Neural progenitor cell (in vitro differentiated cells): ENCODE results near the gene GUSB. TPM values are rescaled to one million over a fixed set of nuclear protein-coding genes. Genes with fewer than 3 reads are reported as not detected.
"Not testable (repeated sequence)": the region's sequence is repeated elsewhere in the genome, so short reads cannot be mapped to it uniquely, and the experiment has no call there.

Source experiments
- DNase-seq: peaks from one replicate; pipeline ENCODE4 v3.0.0-alpha.2; 2016; ENCODE audit warnings: low spot score
- H2AFZ ChIP-seq: fragments of 200-600 bp; sonication (generic); replicated peaks from 2 replicates; pipeline ENCODE4 v1.6.1; 2016; ENCODE audit warnings: antibody characterized with exemption
- H3F3A ChIP-seq: fragments of 200-600 bp; sonication (generic); 2 replicates; pipeline ENCODE4 v1.6.1; 2016; ENCODE audit warnings: antibody characterized with exemption, low read depth
- H3K27ac ChIP-seq: fragments of 200-600 bp; sonication (generic); 2 replicates; pipeline ENCODE4 v1.5.1; 2016; ENCODE audit warnings: mild to moderate bottlenecking
- H3K27me3 ChIP-seq: fragments of 200-600 bp; sonication (generic); 2 replicates; pipeline ENCODE4 v1.6.1; 2016; ENCODE audit warnings: mild to moderate bottlenecking, moderate library complexity
- H3K36me3 ChIP-seq: fragments of 200-600 bp; sonication (generic); 2 replicates; pipeline ENCODE4 v1.5.1; 2016
- H3K4me1 ChIP-seq: fragments of 200-600 bp; sonication (generic); 2 replicates; pipeline ENCODE4 v1.6.1; 2016; ENCODE audit warnings: mixed run types
- H3K4me2 ChIP-seq: fragments of 200-600 bp; sonication (generic); 2 replicates; pipeline ENCODE4 v1.6.1; 2016
- H3K4me3 ChIP-seq: fragments of 200-600 bp; sonication (generic); 2 replicates; pipeline ENCODE4 v1.5.1; 2016
- H3K79me2 ChIP-seq: fragments of 200-600 bp; sonication (generic); 2 replicates; pipeline ENCODE4 v1.6.1; 2016; ENCODE audit warnings: low read depth
- H3K9ac ChIP-seq: fragments of 200-600 bp; sonication (generic); 2 replicates; pipeline ENCODE4 v1.6.1; 2016
- H3K9me3 ChIP-seq: fragments of 200-600 bp; sonication (generic); 2 replicates; pipeline ENCODE4 v1.5.1; 2016; ENCODE audit warnings: low read depth
- H4K20me1 ChIP-seq: fragments of 200-600 bp; sonication (generic); 2 replicates; pipeline ENCODE4 v1.6.1; 2016; ENCODE audit warnings: low read depth
- H3K27ac Mint-ChIP-seq: 3 replicates; pipeline ENCODE4 v1.8.0; 2021; ENCODE audit warnings: mixed read lengths
- H3K27me3 Mint-ChIP-seq: 2 replicates; pipeline ENCODE4 v1.8.0; 2022; ENCODE audit warnings: low read depth, mild to moderate bottlenecking, inconsistent platforms, moderate library complexity, mixed read lengths; ENCODE audit not compliant: insufficient read depth
- H3K36me3 Mint-ChIP-seq: 3 replicates; pipeline ENCODE4 v1.8.0; 2021; ENCODE audit warnings: mixed read lengths
- H3K4me1 Mint-ChIP-seq: 3 replicates; pipeline ENCODE4 v1.8.0; 2021; ENCODE audit warnings: mixed read lengths
- H3K4me3 Mint-ChIP-seq: 3 replicates; pipeline ENCODE4 v1.8.0; 2021; ENCODE audit warnings: mild to moderate bottlenecking, moderate library complexity, mixed read lengths
- H3K9me3 Mint-ChIP-seq: 3 replicates; pipeline ENCODE4 v1.8.0; 2020; ENCODE audit warnings: mixed read lengths
- CTCF ChIP-seq: fragments of 200-600 bp; sonication (generic); IDR thresholded peaks from 2 replicates; pipeline ENCODE4 v1.5.1; 2017; ENCODE audit warnings: antibody characterized with exemption, mild to moderate bottlenecking
- EZH2 ChIP-seq: fragments of 200-600 bp; sonication (generic); IDR thresholded peaks from 2 replicates; pipeline ENCODE4 v1.6.1; 2017; ENCODE audit warnings: antibody characterized with exemption, mild to moderate bottlenecking, moderate library complexity
- EZH2phosphoT487 ChIP-seq: fragments of 200-600 bp; sonication (generic); IDR thresholded peaks from 2 replicates; pipeline ENCODE4 v1.6.1; 2017; ENCODE audit warnings: antibody characterized with exemption
- total RNA-seq: library from RNA; depleted of rRNA; stranded (reverse); fragments of >200 nt; gene quantifications from 2 replicates; pipeline ENCODE4 v1.2.3, GENCODE V29; 2015; ENCODE audit warnings: low replicate concordance

Gene GUSB
- total RNA-seq, 1 donor from 2014 or later = 28.8 TPM

GRCh38 chr7:65992526-65992925 lies 10.5 kb upstream of the GUSB start:
- TF ChIP-seq CTCF (no peak), EZH2phosphoT487 (no peak), EZH2 (no peak)
- H3K9me3 ChIP-seq = no peaks in the 10 kb centered on the region
- no peaks in the 10 kb centered on the region for H3K36me3 ChIP-seq
- no peaks in the 10 kb centered on the region for H3K4me1 ChIP-seq
- H3K27ac ChIP-seq = no peak overlapping the region
- no peak for DNase-seq
- no peak overlapping the region for H3K4me2 ChIP-seq
- no peaks in the 10 kb centered on the region for H3F3A ChIP-seq
- peaks cover 8% of the 10 kb centered on the region for H3K4me1 Mint-ChIP-seq
- H3K27me3 ChIP-seq = no peaks in the 10 kb centered on the region
- H3K79me2 ChIP-seq = no peaks in the 10 kb centered on the region
- no peak overlapping the region for H3K4me3 ChIP-seq
- no peak overlapping the region for H3K27ac Mint-ChIP-seq
- no peak overlapping the region for H2AFZ ChIP-seq
- H3K9ac ChIP-seq = no peak overlapping the region
- H3K9me3 Mint-ChIP-seq = no peaks in the 10 kb centered on the region
- no peaks in the 10 kb centered on the region for H3K36me3 Mint-ChIP-seq
- H3K4me3 Mint-ChIP-seq = no peak overlapping the region
- no peaks in the 10 kb centered on the region for H4K20me1 ChIP-seq
- H3K27me3 Mint-ChIP-seq = peaks cover 2% of the 10 kb centered on the region

GRCh38 chr7:65991829-65992228 lies 9.8 kb upstream of the GUSB start:
- not testable (repeated sequence) for DNase-seq, H2AFZ ChIP-seq, H3K4me1 Mint-ChIP-seq, H4K20me1 ChIP-seq, H3K36me3 Mint-ChIP-seq, H3K27ac ChIP-seq, H3K9me3 Mint-ChIP-seq, H3K9ac ChIP-seq, H3K4me1 ChIP-seq, H3K9me3 ChIP-seq, H3K27ac Mint-ChIP-seq, H3K27me3 ChIP-seq, H3K4me3 Mint-ChIP-seq, H3K27me3 Mint-ChIP-seq, H3K79me2 ChIP-seq, H3K4me2 ChIP-seq, H3K4me3 ChIP-seq, H3F3A ChIP-seq, H3K36me3 ChIP-seq

- Histone ChIP-seq H3K9ac (no peak overlapping the region), H4K20me1 (no peaks in the 10 kb centered on the region), H3K79me2 (no peaks in the 10 kb centered on the region), H2AFZ (no peak overlapping the region), H3K4me2 (no peak overlapping the region), H3K4me1 (no peaks in the 10 kb centered on the region), H3K4me3 (no peak overlapping the region), H3K27me3 (no peaks in the 10 kb centered on the region), H3F3A (no peaks in the 10 kb centered on the region), H3K36me3 (no peaks in the 10 kb centered on the region), H3K27ac (no peak overlapping the region), H3K9me3 (no peaks in the 10 kb centered on the region)
- Mint-ChIP-seq H3K36me3 (no peaks in the 10 kb centered on the region), H3K4me1 (peaks cover 8% of the 10 kb centered on the region), H3K27me3 (peaks cover 2% of the 10 kb centered on the region), H3K9me3 (no peaks in the 10 kb centered on the region), H3K4me3 (no peak overlapping the region), H3K27ac (no peak overlapping the region)
- TF ChIP-seq CTCF = no peak
- TF ChIP-seq EZH2 = no peak
- no peak for TF ChIP-seq EZH2phosphoT487
- DNase-seq = no peak
Observed at GRCh38 chr7:65989694-65990080, 7.7 kb upstream of the GUSB start.

- not testable (repeated sequence) for H4K20me1 ChIP-seq, H3K27ac Mint-ChIP-seq, H3K9ac ChIP-seq, H3F3A ChIP-seq, H3K9me3 ChIP-seq, H3K36me3 ChIP-seq, H3K27ac ChIP-seq, H2AFZ ChIP-seq, H3K4me1 ChIP-seq, H3K4me3 ChIP-seq, H3K79me2 ChIP-seq, H3K9me3 Mint-ChIP-seq, H3K4me2 ChIP-seq, H3K27me3 Mint-ChIP-seq, DNase-seq, H3K4me1 Mint-ChIP-seq, H3K36me3 Mint-ChIP-seq, H3K27me3 ChIP-seq, H3K4me3 Mint-ChIP-seq
Observed at GRCh38 chr7:65988503-65988902, 6.5 kb upstream of the GUSB start.
